ENCODE measurements around the gene RAP1A. TPM values are rescaled to one million over a fixed set of nuclear protein-coding genes. Genes with fewer than 3 reads are reported as not detected.
"Not testable (repeated sequence)": the region's sequence is repeated elsewhere in the genome, so short reads cannot be mapped to it uniquely, and the experiment has no call there.

Gene RAP1A
- total RNA-seq, 1 experiment from 2014 or later: 43.0 TPM

GRCh38 chr1:111629190-111629954, 9.8 kb downstream of the RAP1A start:
- DNase-seq (ENCODE audit: low read depth): no peak

- no peak for DNase-seq (ENCODE audit: low read depth)
These were observed 11.0 kb downstream of the RAP1A start for GRCh38 chr1:111630567-111630966.

- DNase-seq (ENCODE audit: low read depth): no peak
These were observed 11.9 kb downstream of the RAP1A start for GRCh38 chr1:111631502-111631901.

- DNase-seq (ENCODE audit: low read depth): not testable (repeated sequence)
These were observed 13.2 kb downstream of the RAP1A start for GRCh38 chr1:111632771-111633170.

GRCh38 chr1:111633736-111634247, 14.2 kb downstream of the RAP1A start:
- no peak for DNase-seq (ENCODE audit: low read depth)

GRCh38 chr1:111635324-111636009, 15.9 kb downstream of the RAP1A start:
- DNase-seq (ENCODE audit: low read depth): no peak

- DNase-seq (ENCODE audit: low read depth): no peak
These were observed 18.7 kb downstream of the RAP1A start for GRCh38 chr1:111638320-111638719.

- DNase-seq (ENCODE audit: low read depth): no peak
These were observed 20.1 kb downstream of the RAP1A start for GRCh38 chr1:111639602-111640198.

- DNase-seq (ENCODE audit: low read depth): no peak
These were observed 23.5 kb downstream of the RAP1A start for GRCh38 chr1:111643097-111643496.

GRCh38 chr1:111643696-111644095, 24.1 kb downstream of the RAP1A start:
- no peak for DNase-seq (ENCODE audit: low read depth)

GRCh38 chr1:111644506-111644905, 24.9 kb downstream of the RAP1A start:
- no peak for DNase-seq (ENCODE audit: low read depth)

GRCh38 chr1:111647736-111648135, 28.1 kb downstream of the RAP1A start:
- no peak for DNase-seq (ENCODE audit: low read depth)

GRCh38 chr1:111648806-111649205, 29.2 kb downstream of the RAP1A start:
- DNase-seq (ENCODE audit: low read depth): no peak

- DNase-seq (ENCODE audit: low read depth): no peak
These were observed 29.6 kb downstream of the RAP1A start for GRCh38 chr1:111649227-111649626.

- no peak for DNase-seq (ENCODE audit: low read depth)
These were observed 30.1 kb downstream of the RAP1A start for GRCh38 chr1:111649648-111650047.

GRCh38 chr1:111653709-111654108, 34.1 kb downstream of the RAP1A start:
- no peak for DNase-seq (ENCODE audit: low read depth)

GRCh38 chr1:111654839-111655238, 35.2 kb downstream of the RAP1A start:
- no peak for DNase-seq (ENCODE audit: low read depth)

- peak; percentile 48 for DNase-seq (ENCODE audit: low read depth)
These were observed 36.8 kb downstream of the RAP1A start for GRCh38 chr1:111656086-111657017.

GRCh38 chr1:111658622-111659021, 39.0 kb downstream of the RAP1A start:
- DNase-seq (ENCODE audit: low read depth): no peak

GRCh38 chr1:111660204-111661150, 40.9 kb downstream of the RAP1A start:
- no peak for DNase-seq (ENCODE audit: low read depth)

Measured in HT1080 (cell line).